ENCODE measurements around the gene SRA1.

DNA sequence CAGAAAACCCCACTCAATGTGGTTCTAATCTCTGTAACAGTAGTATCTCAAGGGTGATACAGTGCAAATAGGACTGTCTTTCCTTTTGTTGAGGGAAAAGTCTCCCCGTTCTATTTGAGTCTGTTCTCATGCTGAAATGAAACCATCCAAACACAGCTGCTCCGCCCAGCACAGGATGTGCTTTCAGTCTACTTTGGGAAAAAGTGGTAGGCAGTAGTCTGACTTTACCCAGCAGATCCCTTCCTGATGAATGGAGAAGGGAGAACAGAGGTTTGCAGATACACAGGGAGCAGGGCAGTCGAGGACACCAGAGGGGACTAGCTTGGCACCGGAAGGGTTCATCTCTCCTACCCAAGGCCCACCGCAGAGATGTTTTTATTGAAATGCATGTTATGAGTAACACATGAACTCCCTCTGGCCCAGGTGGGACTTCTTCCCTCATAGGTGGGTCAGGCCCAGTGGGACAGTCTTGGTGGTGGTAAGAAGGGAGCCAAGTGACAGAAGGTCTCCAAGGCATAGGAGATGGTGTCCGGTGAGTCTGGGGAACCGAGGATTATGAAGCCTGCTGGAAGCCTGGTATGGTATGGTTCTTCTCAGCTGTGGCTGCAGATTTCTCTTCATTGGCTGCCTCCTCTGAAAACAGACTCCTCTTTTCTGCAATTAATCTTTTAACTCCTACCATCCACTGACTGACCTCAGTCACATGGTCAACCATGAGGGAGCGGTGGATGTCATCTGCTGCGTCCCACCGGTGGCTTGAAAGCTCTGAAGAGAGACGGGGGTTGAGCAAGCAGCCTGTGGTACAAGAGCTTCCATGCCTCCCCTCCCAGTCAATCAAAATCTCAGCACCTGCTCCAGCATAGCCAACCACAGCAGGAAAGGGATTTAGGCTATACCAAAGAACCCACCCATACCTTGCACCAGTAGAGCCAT is 6.9 kb downstream of the SRA1 start:
- TF ChIP-seq POLR2A (IDR thresholded peaks at IDR 0.05) (no peak), POLR2AphosphoS5 (IDR thresholded peaks at IDR 0.05) (no peak)
- TF ChIP-seq, protein P1, sequence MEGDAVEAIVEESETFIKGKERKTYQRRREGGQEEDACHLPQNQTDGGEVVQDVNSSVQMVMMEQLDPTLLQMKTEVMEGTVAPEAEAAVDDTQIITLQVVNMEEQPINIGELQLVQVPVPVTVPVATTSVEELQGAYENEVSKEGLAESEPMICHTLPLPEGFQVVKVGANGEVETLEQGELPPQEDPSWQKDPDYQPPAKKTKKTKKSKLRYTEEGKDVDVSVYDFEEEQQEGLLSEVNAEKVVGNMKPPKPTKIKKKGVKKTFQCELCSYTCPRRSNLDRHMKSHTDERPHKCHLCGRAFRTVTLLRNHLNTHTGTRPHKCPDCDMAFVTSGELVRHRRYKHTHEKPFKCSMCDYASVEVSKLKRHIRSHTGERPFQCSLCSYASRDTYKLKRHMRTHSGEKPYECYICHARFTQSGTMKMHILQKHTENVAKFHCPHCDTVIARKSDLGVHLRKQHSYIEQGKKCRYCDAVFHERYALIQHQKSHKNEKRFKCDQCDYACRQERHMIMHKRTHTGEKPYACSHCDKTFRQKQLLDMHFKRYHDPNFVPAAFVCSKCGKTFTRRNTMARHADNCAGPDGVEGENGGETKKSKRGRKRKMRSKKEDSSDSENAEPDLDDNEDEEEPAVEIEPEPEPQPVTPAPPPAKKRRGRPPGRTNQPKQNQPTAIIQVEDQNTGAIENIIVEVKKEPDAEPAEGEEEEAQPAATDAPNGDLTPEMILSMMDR (IDR thresholded peaks at IDR 0.05): no peak

Measured in transverse colon (tissue), 4 donors.